SK-N-SH treated with all-trans-retinoic acid at 6 μM for 48 hours (cell line): ENCODE measurements around the gene HECA.

Experiments used
- GLIS3 ChIP-seq: fragments of 250-450 bp; sonication (Bioruptor Pico); IDR thresholded peaks from 2 replicates; pipeline ENCODE4 v1.5.0; 2020; ENCODE audit warnings: mild to moderate bottlenecking, moderate library complexity
- OSR1 ChIP-seq: fragments of 250-450 bp; sonication (Bioruptor Pico); IDR thresholded peaks from 2 replicates; pipeline ENCODE4 v1.8.0; 2022; ENCODE audit warnings: moderate library complexity, mild to moderate bottlenecking, inconsistent platforms
- RARB ChIP-seq: fragments of 250-450 bp; sonication (Bioruptor Pico); IDR thresholded peaks from 2 replicates; pipeline ENCODE4 v1.8.0; 2021; ENCODE audit warnings: mild to moderate bottlenecking, moderate library complexity
- TCF4 ChIP-seq: fragments of 250-450 bp; sonication (Bioruptor Pico); IDR thresholded peaks from 2 replicates; pipeline ENCODE4 v1.8.0; 2021; ENCODE audit warnings: mild to moderate bottlenecking, moderate library complexity, borderline replicate concordance
- ZC3H10 ChIP-seq: fragments of 250-450 bp; sonication (Bioruptor Pico); IDR thresholded peaks from 2 replicates; pipeline ENCODE4 v1.5.1; 2021; ENCODE audit warnings: mild to moderate bottlenecking, moderate library complexity
- ZFP3 ChIP-seq: fragments of 250-450 bp; sonication (Bioruptor Pico); IDR thresholded peaks from 2 replicates; pipeline ENCODE4 v1.5.0; 2020; ENCODE audit warnings: mild to moderate bottlenecking, moderate library complexity
- TF ChIP-seq, protein P1 (sequence below): fragments of 250-450 bp; sonication (Bioruptor Pico); IDR thresholded peaks from 2 replicates; pipeline ENCODE4 v1.5.1; 2021; ENCODE audit warnings: mild to moderate bottlenecking, moderate library complexity
- TF ChIP-seq, protein P2 (sequence below): fragments of 250-450 bp; sonication (Bioruptor Pico); IDR thresholded peaks from 2 replicates; pipeline ENCODE4 v1.5.0; 2020; ENCODE audit warnings: mild to moderate bottlenecking, moderate library complexity

DNA sequence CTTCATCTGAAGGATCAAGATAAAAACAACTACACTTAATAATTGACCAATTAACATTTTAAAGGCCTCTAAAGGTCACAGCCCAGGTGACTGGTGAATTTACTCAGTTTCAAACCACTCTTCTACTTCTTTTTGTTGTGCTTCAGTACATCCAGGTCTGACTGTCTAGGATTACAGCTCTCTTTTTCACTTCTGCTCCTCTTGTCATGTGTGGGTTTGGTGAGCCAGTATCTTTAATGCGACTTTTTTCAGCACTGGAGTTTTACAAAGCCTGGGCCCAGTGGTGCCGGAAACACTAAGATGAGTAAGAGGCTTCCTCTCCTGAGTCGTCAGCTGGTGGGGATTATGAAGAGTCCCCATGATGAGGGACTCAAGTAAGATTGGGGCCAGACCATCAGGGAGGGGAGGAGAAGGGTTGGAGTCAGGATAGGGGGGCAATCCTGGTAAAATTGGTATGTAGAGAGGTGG is 27.0 kb downstream of the HECA start:
- TF ChIP-seq ZFP3 (CRISPR knock-in tag) (no peak), OSR1 (CRISPR knock-in tag) (no peak), RARB (CRISPR knock-in tag) (no peak), GLIS3 (no peak), ZC3H10 (no peak), TCF4 (CRISPR knock-in tag) (no peak)
- TF ChIP-seq, protein P1, sequence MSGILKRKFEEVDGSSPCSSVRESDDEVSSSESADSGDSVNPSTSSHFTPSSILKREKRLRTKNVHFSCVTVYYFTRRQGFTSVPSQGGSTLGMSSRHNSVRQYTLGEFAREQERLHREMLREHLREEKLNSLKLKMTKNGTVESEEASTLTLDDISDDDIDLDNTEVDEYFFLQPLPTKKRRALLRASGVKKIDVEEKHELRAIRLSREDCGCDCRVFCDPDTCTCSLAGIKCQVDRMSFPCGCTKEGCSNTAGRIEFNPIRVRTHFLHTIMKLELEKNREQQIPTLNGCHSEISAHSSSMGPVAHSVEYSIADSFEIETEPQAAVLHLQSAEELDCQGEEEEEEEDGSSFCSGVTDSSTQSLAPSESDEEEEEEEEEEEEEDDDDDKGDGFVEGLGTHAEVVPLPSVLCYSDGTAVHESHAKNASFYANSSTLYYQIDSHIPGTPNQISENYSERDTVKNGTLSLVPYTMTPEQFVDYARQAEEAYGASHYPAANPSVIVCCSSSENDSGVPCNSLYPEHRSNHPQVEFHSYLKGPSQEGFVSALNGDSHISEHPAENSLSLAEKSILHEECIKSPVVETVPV = no peak
- TF ChIP-seq, protein P2, sequence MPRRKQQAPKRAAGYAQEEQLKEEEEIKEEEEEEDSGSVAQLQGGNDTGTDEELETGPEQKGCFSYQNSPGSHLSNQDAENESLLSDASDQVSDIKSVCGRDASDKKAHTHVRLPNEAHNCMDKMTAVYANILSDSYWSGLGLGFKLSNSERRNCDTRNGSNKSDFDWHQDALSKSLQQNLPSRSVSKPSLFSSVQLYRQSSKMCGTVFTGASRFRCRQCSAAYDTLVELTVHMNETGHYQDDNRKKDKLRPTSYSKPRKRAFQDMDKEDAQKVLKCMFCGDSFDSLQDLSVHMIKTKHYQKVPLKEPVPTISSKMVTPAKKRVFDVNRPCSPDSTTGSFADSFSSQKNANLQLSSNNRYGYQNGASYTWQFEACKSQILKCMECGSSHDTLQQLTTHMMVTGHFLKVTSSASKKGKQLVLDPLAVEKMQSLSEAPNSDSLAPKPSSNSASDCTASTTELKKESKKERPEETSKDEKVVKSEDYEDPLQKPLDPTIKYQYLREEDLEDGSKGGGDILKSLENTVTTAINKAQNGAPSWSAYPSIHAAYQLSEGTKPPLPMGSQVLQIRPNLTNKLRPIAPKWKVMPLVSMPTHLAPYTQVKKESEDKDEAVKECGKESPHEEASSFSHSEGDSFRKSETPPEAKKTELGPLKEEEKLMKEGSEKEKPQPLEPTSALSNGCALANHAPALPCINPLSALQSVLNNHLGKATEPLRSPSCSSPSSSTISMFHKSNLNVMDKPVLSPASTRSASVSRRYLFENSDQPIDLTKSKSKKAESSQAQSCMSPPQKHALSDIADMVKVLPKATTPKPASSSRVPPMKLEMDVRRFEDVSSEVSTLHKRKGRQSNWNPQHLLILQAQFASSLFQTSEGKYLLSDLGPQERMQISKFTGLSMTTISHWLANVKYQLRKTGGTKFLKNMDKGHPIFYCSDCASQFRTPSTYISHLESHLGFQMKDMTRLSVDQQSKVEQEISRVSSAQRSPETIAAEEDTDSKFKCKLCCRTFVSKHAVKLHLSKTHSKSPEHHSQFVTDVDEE (CRISPR knock-in tag) = no peak
